Measurements from ENCODE around the gene MTUS2. TPM values are rescaled to one million over a fixed set of nuclear protein-coding genes. Genes with fewer than 3 reads are reported as not detected.

The MTUS2 gene
- total and polyA plus RNA-seq, 10 of the 15 experiments (the other 5 are each of a cell fraction or from before 2014, with no cell fraction given): under 0.01 to 0.05 (median 0.02) TPM; not detected in 6

DNA sequence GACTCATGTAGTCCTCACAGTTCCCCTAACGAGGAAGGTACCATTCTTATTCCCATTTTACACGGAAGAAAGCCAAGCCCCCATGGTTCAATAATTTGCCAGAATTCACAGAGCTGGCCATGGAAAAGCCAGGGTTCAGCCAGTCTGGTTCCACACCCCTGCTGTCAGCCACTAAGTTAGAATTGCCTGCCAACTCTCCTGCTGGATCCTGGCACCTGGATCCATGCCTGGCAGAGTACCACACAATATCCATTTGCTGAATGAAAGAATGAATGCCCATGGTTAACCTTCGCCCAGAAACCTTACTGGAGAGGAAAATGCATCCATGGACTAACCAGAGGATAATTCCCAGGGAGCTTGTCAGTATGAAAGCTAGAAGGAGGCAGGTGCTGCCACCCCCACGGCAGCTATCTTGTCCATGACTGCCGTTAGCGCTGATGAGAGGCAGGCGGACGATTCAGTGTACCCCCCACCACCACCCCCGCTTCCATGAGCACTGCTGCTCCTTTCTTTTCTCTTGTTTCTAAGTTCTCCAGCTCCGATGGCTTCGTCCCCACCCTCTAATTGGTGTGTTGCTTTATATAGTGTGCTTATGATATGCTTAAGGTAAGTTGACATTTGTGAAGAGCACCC, 660.9 kb downstream of the MTUS2 start:
- Histone ChIP-seq H3K4me2 (ENCODE audit: control insufficient read depth, insufficient read depth) (no peak overlapping the region), H3K79me2 (ENCODE audit: control insufficient read depth, insufficient read depth, low read length) (no peaks in the 10 kb centered on the region), H3K27ac (ENCODE audit: control insufficient read depth, insufficient read depth) (no peak overlapping the region), H3K36me3 (ENCODE audit: control insufficient read depth in 2 of 2, insufficient read depth in 2 of 2, low read length in 1 of 2) (no peaks in the 10 kb centered on the region), H4K20me1 (ENCODE audit: control insufficient read depth, insufficient read depth) (no peaks in the 10 kb centered on the region), H3K9me3 (replicated peaks; ENCODE audit: control insufficient read depth, insufficient read depth, low read length) (no peaks in the 10 kb centered on the region), H2AFZ (ENCODE audit: control insufficient read depth, low read depth, low read length) (no peak overlapping the region), H3K9ac (ENCODE audit: control insufficient read depth, insufficient read depth, low read length) (no peak overlapping the region), H3K4me1 (ENCODE audit: control insufficient read depth, insufficient read depth, low read length) (no peaks in the 10 kb centered on the region), H3K4me3 (no peak overlapping the region), H3K27me3 (replicated peaks in 1 of 2; ENCODE audit: control insufficient read depth in 2 of 2, insufficient read depth in 2 of 2, low read length in 1 of 2) (no peaks in the 10 kb centered on the region; a peak in 1 of 4 replicates)
- DNase-seq (ENCODE audit: low read depth, low spot score) (no peak), FAIRE-seq (no peak), ATAC-seq (no peak)
- in situ Hi-C loops (cut with MboI) (no loop called here), intact Hi-C loops (cut with micrococcal nuclease; ENCODE audit: unreplicated experiment) (no loop called here)
- TF ChIP-seq, protein P1, sequence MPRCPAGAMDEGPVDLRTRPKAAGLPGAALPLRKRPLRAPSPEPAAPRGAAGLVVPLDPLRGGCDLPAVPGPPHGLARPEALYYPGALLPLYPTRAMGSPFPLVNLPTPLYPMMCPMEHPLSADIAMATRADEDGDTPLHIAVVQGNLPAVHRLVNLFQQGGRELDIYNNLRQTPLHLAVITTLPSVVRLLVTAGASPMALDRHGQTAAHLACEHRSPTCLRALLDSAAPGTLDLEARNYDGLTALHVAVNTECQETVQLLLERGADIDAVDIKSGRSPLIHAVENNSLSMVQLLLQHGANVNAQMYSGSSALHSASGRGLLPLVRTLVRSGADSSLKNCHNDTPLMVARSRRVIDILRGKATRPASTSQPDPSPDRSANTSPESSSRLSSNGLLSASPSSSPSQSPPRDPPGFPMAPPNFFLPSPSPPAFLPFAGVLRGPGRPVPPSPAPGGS (IDR thresholded peaks at IDR 0.05; ENCODE audit: borderline replicate concordance, insufficient read depth, low read depth, low read length, poor library complexity, severe bottlenecking): no peak
- TF ChIP-seq ZNF384 (IDR thresholded peaks at IDR 0.05; ENCODE audit: borderline replicate concordance, low read depth, low read length) (no peak), CHD1 (IDR thresholded peaks at IDR 0.05; ENCODE audit: low read depth, low read length) (no peak), TBL1XR1 (IDR thresholded peaks at IDR 0.05; ENCODE audit: low read depth, low read length) (no peak), SREBF2 (IDR thresholded peaks at IDR 0.05; ENCODE audit: low read length) (no peak), ZZZ3 (IDR thresholded peaks at IDR 0.05; ENCODE audit: control insufficient read depth, insufficient read length, low read depth) (no peak), POLR2A (IDR thresholded peaks at IDR 0.05; ENCODE audit: low read depth, low read length) (no peak), HCFC1 (IDR thresholded peaks at IDR 0.05; ENCODE audit: low read length) (no peak)
- TF ChIP-seq, protein P2, sequence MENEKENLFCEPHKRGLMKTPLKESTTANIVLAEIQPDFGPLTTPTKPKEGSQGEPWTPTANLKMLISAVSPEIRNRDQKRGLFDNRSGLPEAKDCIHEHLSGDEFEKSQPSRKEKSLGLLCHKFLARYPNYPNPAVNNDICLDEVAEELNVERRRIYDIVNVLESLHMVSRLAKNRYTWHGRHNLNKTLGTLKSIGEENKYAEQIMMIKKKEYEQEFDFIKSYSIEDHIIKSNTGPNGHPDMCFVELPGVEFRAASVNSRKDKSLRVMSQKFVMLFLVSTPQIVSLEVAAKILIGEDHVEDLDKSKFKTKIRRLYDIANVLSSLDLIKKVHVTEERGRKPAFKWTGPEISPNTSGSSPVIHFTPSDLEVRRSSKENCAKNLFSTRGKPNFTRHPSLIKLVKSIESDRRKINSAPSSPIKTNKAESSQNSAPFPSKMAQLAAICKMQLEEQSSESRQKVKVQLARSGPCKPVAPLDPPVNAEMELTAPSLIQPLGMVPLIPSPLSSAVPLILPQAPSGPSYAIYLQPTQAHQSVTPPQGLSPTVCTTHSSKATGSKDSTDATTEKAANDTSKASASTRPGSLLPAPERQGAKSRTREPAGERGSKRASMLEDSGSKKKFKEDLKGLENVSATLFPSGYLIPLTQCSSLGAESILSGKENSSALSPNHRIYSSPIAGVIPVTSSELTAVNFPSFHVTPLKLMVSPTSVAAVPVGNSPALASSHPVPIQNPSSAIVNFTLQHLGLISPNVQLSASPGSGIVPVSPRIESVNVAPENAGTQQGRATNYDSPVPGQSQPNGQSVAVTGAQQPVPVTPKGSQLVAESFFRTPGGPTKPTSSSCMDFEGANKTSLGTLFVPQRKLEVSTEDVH (IDR thresholded peaks at IDR 0.05; ENCODE audit: low read depth, partially characterized antibody): no peak
- TF ChIP-seq, protein P3, sequence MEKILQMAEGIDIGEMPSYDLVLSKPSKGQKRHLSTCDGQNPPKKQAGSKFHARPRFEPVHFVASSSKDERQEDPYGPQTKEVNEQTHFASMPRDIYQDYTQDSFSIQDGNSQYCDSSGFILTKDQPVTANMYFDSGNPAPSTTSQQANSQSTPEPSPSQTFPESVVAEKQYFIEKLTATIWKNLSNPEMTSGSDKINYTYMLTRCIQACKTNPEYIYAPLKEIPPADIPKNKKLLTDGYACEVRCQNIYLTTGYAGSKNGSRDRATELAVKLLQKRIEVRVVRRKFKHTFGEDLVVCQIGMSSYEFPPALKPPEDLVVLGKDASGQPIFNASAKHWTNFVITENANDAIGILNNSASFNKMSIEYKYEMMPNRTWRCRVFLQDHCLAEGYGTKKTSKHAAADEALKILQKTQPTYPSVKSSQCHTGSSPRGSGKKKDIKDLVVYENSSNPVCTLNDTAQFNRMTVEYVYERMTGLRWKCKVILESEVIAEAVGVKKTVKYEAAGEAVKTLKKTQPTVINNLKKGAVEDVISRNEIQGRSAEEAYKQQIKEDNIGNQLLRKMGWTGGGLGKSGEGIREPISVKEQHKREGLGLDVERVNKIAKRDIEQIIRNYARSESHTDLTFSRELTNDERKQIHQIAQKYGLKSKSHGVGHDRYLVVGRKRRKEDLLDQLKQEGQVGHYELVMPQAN (conservative IDR thresholded peaks at IDR 0.05): no peak
- no TSS peak for BruUV-seq (replicated peaks)
- RAD21 ChIA-PET (ENCODE audit: unreplicated experiment): no interaction called here
- SMC1A ChIA-PET (ENCODE audit: uncharacterized antibody, unreplicated experiment): no interaction called here
- POLR2A ChIA-PET: interaction anchor here (0.6 kb wide), 1 partner anchor 629 kb away, joined by 4 read pairs; no protein-coding TSS in a partner anchor
- CTCF ChIA-PET: interaction anchor here (1.1 to 1.9 kb wide), 3 partner anchors 13 to 22 kb away, joined by 4 read pairs; no protein-coding TSS in a partner anchor
- 42% methylated on average over 11 of the region's 11 CpGs for WGBS (ENCODE audit: insufficient coverage, insufficient replicate concordance, low lambda C conversion rate, missing lambda C conversion rate)
